OCI-LY3 (cell line): ENCODE results near the gene OPN4.

Experiments used
- H2AFZ ChIP-seq: fragments of 200-600, 300-600 bp; shearing (Covaris generic); 2 replicates; pipeline ENCODE4 v1.6.0; 2014; ENCODE audit warnings: antibody characterized with exemption, low read depth, low read length
- H3K27ac ChIP-seq: fragments of 200-600, 300-600 bp; sonication (generic); 2 replicates; pipeline ENCODE4 v1.5.1; 2014; ENCODE audit warnings: mild to moderate bottlenecking, low read length, moderate library complexity, mixed read lengths
- H3K27me3 ChIP-seq: fragments of 200-600, 300-600 bp; sonication (generic); 2 replicates; pipeline ENCODE4 v1.6.1; 2014; ENCODE audit warnings: low read depth, low read length, mixed read lengths
- H3K36me3 ChIP-seq: fragments of 200-600, 300-600 bp; sonication (generic); replicated peaks from 2 replicates; pipeline ENCODE3; 2014; ENCODE audit warnings: low read depth, low read length, mixed read lengths
- H3K4me1 ChIP-seq: fragments of 300-600, 200-600 bp; sonication (generic); 2 replicates; pipeline ENCODE4 v1.6.1; 2014; ENCODE audit warnings: low read length, mixed read lengths
- H3K4me2 ChIP-seq: fragments of 200-600, 300-600 bp; sonication (generic); 2 replicates; pipeline ENCODE4 v1.6.1; 2014; ENCODE audit warnings: low read length, mixed read lengths
- H3K4me3 ChIP-seq: fragments of 300-600, 200-600 bp; sonication (generic); 2 replicates; pipeline ENCODE4 v1.5.1; 2014; ENCODE audit warnings: antibody characterized with exemption, mild to moderate bottlenecking, low read length, moderate library complexity
- H3K79me2 ChIP-seq: fragments of 300-600, 200-600 bp; shearing (Covaris generic); 2 replicates; pipeline ENCODE4 v1.6.1; 2014; ENCODE audit warnings: mild to moderate bottlenecking, low read length, mixed read lengths
- H3K9ac ChIP-seq: fragments of 300-600, 200-600 bp; shearing (Covaris generic); 2 replicates; pipeline ENCODE4 v1.6.0; 2014; ENCODE audit warnings: mild to moderate bottlenecking, low read length, moderate library complexity
- H3K9me3 ChIP-seq: fragments of 200-600, 300-600 bp; shearing (Covaris generic); 2 replicates; pipeline ENCODE4 v1.6.1; 2014; ENCODE audit warnings: low read length, mixed read lengths; ENCODE audit not compliant: insufficient read depth
- H4K20me1 ChIP-seq: fragments of 200-600, 300-600 bp; sonication (generic); 2 replicates; pipeline ENCODE4 v1.6.1; 2016; ENCODE audit warnings: low read length, mixed read lengths; ENCODE audit not compliant: insufficient read depth
- CTCF ChIP-seq: fragments of 200-600, 300-600 bp; sonication (generic); IDR thresholded peaks from 2 replicates; pipeline ENCODE4 v1.5.1; 2014; ENCODE audit warnings: antibody characterized with exemption, low read length, low read depth
- EZH2phosphoT487 ChIP-seq: fragments of 200-600 bp; shearing (Covaris generic); IDR thresholded peaks from 2 replicates; pipeline ENCODE4 v1.6.1; 2018; ENCODE audit warnings: antibody characterized with exemption, mixed run types, low read depth

OPN4 gene

GRCh38 chr10:86653987-86654386 lies 360 bp upstream of the OPN4 start:
- H3K9me3 ChIP-seq: no peaks in the 10 kb centered on the region
- H3K36me3 ChIP-seq: no peaks in the 10 kb centered on the region
- no peaks in the 10 kb centered on the region for H3K4me1 ChIP-seq
- H3K27me3 ChIP-seq: no peaks in the 10 kb centered on the region
- no peak overlapping the region for H3K4me2 ChIP-seq
- no peak overlapping the region for H3K27ac ChIP-seq
- no peaks in the 10 kb centered on the region for H4K20me1 ChIP-seq
- H3K79me2 ChIP-seq: no peaks in the 10 kb centered on the region
- no peak overlapping the region for H3K4me3 ChIP-seq
- TF ChIP-seq CTCF: no peak
- no peak for TF ChIP-seq EZH2phosphoT487
- H3K9ac ChIP-seq: no peak overlapping the region
- H2AFZ ChIP-seq: no peak overlapping the region

- no peak overlapping the region for H3K9ac ChIP-seq
- TF ChIP-seq EZH2phosphoT487 (no peak), CTCF (no peak)
- no peak overlapping the region for H2AFZ ChIP-seq
- H3K4me1 ChIP-seq: no peaks in the 10 kb centered on the region
- no peaks in the 10 kb centered on the region for H4K20me1 ChIP-seq
- H3K27ac ChIP-seq: no peak overlapping the region
- no peaks in the 10 kb centered on the region for H3K27me3 ChIP-seq
- H3K4me2 ChIP-seq: no peak overlapping the region
- H3K9me3 ChIP-seq: no peaks in the 10 kb centered on the region
- H3K4me3 ChIP-seq: no peak overlapping the region
- no peaks in the 10 kb centered on the region for H3K79me2 ChIP-seq
- H3K36me3 ChIP-seq: no peaks in the 10 kb centered on the region
Observed at GRCh38 chr10:86655173-86655540, 810 bp downstream of the OPN4 start.

GRCh38 chr10:86655596-86655995 lies 1.2 kb downstream of the OPN4 start:
- Histone ChIP-seq H3K36me3 (no peaks in the 10 kb centered on the region), H3K9me3 (no peaks in the 10 kb centered on the region), H3K4me1 (no peaks in the 10 kb centered on the region), H3K9ac (no peak overlapping the region), H3K27me3 (no peaks in the 10 kb centered on the region), H2AFZ (no peak overlapping the region), H3K4me3 (no peak overlapping the region), H3K27ac (no peak overlapping the region), H4K20me1 (no peaks in the 10 kb centered on the region), H3K4me2 (no peak overlapping the region), H3K79me2 (no peaks in the 10 kb centered on the region)
- TF ChIP-seq EZH2phosphoT487: no peak
- TF ChIP-seq CTCF: no peak

- TF ChIP-seq CTCF: no peak
- no peaks in the 10 kb centered on the region for H3K79me2 ChIP-seq
Observed at GRCh38 chr10:86657011-86657395, 2.7 kb downstream of the OPN4 start.

More at GRCh38 chr10:86657011-86657395, 2.7 kb downstream of the OPN4 start:
- Histone ChIP-seq H3K4me2 (no peak overlapping the region), H3K36me3 (no peaks in the 10 kb centered on the region), H4K20me1 (no peaks in the 10 kb centered on the region), H3K27me3 (no peaks in the 10 kb centered on the region), H3K4me3 (no peak overlapping the region), H2AFZ (no peak overlapping the region), H3K9ac (no peak overlapping the region), H3K27ac (no peak overlapping the region), H3K9me3 (no peaks in the 10 kb centered on the region), H3K4me1 (no peaks in the 10 kb centered on the region)
